AG09319 (cell line): ENCODE measurements around the gene KIAA1328.

Experiments used
- DNase-seq: peaks from one replicate; pipeline ENCODE4 v3.0.0-alpha.2; 2010; ENCODE audit warnings: low read depth; ENCODE audit errors: extremely low read depth
- TF ChIP-seq, protein P1 (sequence below): IDR thresholded peaks from 2 replicates; pipeline ENCODE4 v1.5.1; 2011; ENCODE audit warnings: low read depth, mild to moderate bottlenecking, inconsistent platforms, low read length, moderate library complexity

The KIAA1328 gene

DNA sequence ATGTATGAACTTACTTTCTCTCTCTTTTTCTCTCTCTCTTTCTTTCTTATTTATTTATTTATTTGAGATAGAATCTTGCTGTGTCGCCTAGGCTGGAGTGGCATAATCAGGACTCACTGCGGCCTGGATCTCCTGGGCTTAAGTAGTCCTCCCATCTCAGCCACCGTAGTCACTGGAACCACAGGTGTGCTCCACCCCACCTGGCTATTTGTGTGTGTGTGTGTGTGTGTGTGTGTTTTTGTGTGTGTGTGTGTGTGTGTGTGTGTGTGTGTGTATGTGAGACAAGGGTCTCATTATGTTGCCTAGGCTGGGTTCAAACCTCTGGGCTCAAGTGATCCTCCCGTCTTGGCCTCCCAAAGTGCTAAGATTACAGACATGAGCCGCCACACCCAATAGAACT, 64.3 kb downstream of the KIAA1328 start:
- no peak for DNase-seq
- TF ChIP-seq, protein P1, sequence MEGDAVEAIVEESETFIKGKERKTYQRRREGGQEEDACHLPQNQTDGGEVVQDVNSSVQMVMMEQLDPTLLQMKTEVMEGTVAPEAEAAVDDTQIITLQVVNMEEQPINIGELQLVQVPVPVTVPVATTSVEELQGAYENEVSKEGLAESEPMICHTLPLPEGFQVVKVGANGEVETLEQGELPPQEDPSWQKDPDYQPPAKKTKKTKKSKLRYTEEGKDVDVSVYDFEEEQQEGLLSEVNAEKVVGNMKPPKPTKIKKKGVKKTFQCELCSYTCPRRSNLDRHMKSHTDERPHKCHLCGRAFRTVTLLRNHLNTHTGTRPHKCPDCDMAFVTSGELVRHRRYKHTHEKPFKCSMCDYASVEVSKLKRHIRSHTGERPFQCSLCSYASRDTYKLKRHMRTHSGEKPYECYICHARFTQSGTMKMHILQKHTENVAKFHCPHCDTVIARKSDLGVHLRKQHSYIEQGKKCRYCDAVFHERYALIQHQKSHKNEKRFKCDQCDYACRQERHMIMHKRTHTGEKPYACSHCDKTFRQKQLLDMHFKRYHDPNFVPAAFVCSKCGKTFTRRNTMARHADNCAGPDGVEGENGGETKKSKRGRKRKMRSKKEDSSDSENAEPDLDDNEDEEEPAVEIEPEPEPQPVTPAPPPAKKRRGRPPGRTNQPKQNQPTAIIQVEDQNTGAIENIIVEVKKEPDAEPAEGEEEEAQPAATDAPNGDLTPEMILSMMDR, result no peak

DNA sequence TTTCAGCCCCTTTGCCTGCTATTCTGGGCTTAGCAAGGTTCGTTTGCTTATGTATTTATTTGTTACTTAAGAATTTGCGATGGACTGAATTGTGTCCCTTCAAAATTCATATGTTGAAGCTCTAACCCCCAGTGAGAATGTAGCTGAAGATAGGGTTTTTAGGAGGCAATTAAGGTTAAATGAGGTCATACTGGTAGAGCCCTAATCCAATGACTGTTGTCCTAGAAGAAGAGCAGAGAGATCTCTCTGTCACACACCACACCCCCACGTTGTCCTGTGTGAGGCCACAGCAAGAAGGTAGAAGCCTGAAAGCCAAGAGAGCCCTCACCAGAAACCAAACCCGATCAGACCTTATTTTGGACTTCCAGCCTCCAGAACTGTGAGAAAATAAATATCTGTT, 66.7 kb downstream of the KIAA1328 start:
- DNase-seq, result no peak
- TF ChIP-seq, protein P1, result no peak

DNA sequence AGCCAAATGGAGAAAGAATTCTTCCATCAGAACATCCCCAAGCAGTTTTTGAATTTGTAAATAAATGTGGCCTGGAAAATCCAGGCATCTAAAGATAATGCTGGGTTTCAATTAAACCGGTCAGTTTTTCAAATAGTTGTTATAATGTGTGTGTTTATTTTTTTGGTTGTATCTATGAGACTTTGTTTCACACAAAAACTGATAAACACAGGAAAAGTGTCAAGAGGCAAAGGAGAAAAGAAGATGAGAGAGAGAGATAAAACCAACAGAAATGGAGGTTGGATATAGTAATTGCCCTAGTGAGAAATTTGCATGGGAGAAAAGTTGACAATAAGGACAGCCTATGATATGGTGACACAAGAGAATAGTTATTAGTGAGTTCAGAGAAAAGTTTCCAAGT, 68.3 kb downstream of the KIAA1328 start:
- no peak for DNase-seq
- TF ChIP-seq, protein P1, result no peak

DNA sequence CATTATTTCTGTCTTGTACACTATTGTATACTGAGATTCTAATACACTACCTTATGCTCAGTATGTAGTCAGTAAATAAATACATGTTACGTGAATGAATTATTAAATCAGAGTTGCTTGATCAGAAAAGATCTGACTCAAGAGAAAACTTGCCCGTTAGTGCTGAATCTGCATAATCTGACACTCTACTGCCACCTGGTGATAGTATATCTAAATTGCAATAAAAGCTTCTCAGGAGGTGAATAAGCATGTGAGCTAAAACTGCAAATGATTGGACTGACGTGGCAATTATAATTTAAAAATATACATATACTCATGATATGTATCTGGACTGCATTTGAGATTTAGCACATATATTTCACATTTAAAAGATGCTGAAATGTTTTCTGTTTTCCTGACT, 70.4 kb downstream of the KIAA1328 start:
- no peak for DNase-seq
- TF ChIP-seq, protein P1, result no peak

DNA sequence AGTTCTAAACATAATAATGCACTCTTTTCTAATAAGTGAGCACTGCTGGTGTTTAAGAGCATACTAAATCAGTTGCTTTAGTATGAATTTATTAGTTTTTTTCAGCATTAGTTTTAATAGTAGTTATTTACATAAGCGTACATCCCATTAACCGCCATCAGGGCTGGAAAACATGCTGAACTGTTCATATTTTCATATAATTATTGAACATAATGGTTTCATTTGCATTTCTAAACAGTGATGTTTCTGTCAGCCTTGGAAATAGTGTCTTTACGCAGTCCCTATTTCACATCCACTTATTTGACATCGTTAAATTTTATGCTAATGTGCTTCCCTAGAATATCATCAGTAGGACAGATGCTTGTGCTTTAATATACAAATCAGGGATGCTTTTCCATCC, 71.5 kb downstream of the KIAA1328 start:
- no peak for DNase-seq
- TF ChIP-seq, protein P1, result no peak

DNA sequence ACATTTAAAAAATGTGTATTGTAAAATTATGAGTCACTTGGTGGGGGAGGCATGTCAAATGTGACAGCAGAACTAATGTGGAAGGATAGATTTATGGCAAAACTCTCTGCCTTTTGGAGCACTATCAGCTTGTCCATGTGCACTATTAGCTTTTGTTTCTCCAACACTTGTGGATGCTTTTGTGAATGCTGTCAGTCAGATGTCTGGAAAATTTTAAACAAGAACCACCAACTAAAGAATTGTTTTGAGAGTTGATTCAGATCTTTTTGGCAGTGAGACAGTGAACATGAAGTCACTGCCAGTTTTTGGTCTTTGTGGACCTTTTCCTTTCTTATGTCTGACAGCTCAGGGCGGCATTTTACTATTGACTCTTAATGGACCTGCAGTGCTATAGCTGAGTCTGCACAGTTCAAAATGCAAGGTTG, 72.4 kb downstream of the KIAA1328 start:
- no peak for DNase-seq
- TF ChIP-seq, protein P1, result no peak

DNA sequence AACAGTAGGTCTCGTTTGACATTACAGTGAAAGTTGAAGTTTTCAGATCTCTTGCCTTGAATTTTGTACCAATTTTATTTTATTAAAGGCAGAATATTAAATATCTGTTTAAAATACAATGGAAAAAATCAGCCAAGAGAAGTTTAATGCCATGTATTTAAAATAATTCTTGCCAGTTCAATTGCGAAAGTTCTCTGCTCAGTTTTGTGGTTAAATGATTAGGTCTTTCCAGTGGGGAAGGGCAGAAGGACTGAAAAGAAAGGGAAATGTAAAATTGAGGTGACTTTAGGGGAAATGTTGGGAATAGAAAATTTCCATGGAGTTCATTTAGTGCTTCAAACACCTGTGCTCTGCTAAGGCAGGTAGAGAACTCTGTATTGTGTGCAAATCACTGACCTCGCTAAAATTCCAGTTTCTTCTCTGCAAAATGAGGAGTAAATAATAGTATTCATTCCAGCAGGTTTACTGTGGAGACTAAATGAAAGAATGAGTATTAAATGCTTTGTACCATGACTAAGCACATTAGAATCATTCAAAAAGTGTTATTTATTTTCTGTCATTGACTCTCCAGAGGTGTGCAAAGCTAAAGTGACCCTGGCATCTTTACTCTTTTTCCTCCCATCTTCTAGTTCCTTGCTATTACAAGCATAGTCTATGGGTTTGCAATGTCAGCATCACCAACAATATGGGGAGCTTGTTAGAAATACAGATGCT, 74.4 kb downstream of the KIAA1328 start:
- TF ChIP-seq, protein P1, result no peak
- DNase-seq, result no peak
